HG02938 (cell line): ENCODE results near the gene FBXW11.

Source experiments
- ATAC-seq: cut with Tn5 transposase; IDR thresholded peaks from one replicate; pipeline ENCODE4 v1.9.1; 2021; ENCODE audit warnings: mild to moderate bottlenecking, moderate library complexity; ENCODE audit not compliant: unreplicated experiment

Gene FBXW11

DNA sequence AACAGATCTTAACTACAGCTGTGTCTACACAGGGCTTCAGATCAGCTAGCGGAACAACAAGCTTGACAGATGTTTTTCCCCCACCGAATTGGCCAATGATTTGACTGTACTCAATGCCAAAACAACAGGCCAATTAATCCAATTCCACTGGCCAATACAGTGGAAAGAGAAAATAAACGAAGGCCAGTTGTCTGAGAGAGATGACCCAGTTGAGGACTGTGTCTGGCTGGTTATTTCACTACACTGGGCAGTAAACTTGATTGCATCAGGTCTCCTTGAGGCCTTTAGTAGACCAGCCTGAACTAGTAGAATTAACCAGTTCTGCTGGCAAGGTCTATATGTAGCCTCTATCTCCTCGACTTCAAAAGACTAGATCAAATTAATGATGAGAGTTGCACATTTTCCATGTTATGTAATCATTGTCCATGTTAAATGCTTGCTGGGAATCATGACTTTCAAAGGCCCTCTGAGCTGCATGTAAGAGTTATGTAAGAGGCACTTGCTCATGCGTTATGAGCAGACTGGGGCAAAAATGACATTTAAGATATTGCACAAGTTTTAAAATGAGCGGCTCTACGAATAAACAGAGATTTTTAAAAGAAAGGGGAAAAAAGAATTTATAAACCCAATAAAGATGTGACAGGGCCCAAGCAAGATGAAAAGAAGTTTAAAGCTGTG, 192.5 kb downstream of the FBXW11 start:
- no peak for ATAC-seq

DNA sequence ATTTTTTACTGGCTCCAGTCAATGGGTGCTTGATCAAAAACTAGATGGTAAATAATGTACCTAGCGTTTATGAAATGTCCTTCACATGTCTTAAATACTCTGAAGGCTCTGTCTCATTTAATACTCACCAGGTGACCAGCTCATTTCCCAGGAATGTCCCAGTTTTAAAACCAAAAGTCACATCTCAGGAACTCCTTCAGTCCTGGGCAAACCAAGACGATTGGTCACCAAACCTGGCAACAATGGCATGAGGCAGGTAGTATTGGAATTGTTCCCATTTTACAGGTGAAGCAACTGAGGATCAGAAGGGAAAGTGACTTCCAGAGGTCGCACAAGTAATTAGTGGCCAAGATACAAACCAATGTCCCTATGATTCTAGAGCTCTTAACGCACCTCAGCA, 193.2 kb downstream of the FBXW11 start:
- no peak for ATAC-seq
